K562 (cell line): ENCODE measurements around the gene ALDOB. TPM values are rescaled to one million over a fixed set of nuclear protein-coding genes. Genes with fewer than 3 reads are reported as not detected.

Experiments
- EP300 ChIP-seq: IDR thresholded peaks from 2 replicates; pipeline ENCODE4 v1.6.1; 2012; ENCODE audit warnings: low read length, improper control_type of control experiment
- ETV5 ChIP-seq: sonication (generic); formaldehyde crosslinking; IDR thresholded peaks from 2 replicates; pipeline ENCODE4 v1.4.0; 2020; ENCODE audit warnings: low read depth, mild to moderate bottlenecking, missing genetic modification reagents
- FOXP1 ChIP-seq: sonication (generic); formaldehyde crosslinking; IDR thresholded peaks from 2 replicates; pipeline ENCODE4 v1.8.0; 2022; ENCODE audit warnings: mild to moderate bottlenecking, missing genetic modification reagents
- HNRNPUL1 ChIP-seq: fragments of 200-400 bp; formaldehyde crosslinking; IDR thresholded peaks from 2 replicates; pipeline ENCODE4 v1.6.1; 2017; ENCODE audit warnings: low read length
- MAZ ChIP-seq, 2 experiments: fragments of 450-650 bp in 1 of 2; sonication (generic) in 1 of 2; formaldehyde crosslinking; IDR thresholded peaks in 1 of 2; conservative IDR thresholded peaks in 1 of 2; 2 replicates each; pipeline versions ENCODE4 v1.4.0 to v1.5.0; 2020; ENCODE audit warnings: mild to moderate bottlenecking in 1 of 2, missing genetic modification reagents in 1 of 2
- MED1 ChIP-seq: sonication (generic); formaldehyde crosslinking; IDR thresholded peaks from 2 replicates; pipeline ENCODE4 v1.8.1; 2023; ENCODE audit warnings: missing genetic modification reagents, borderline replicate concordance
- NCOA1 ChIP-seq: fragments of 450-650 bp; IDR thresholded peaks from 2 replicates; pipeline ENCODE4 v1.6.1; 2016; ENCODE audit warnings: low read depth
- POLR3A ChIP-seq: IDR thresholded peaks from 2 replicates; pipeline ENCODE4 v1.6.1; 2011; ENCODE audit warnings: borderline replicate concordance, mild to moderate bottlenecking, moderate library complexity; ENCODE audit not compliant: insufficient read length, insufficient read depth; ENCODE audit errors: extremely low read depth
- RBFOX2 ChIP-seq: fragments of 200-400 bp; formaldehyde crosslinking; IDR thresholded peaks from 2 replicates; pipeline ENCODE4 v1.6.1; 2017; ENCODE audit warnings: low read depth, mild to moderate bottlenecking, low read length, moderate library complexity
- RBM14 ChIP-seq: fragments of 200-400 bp; formaldehyde crosslinking; IDR thresholded peaks from 2 replicates; pipeline ENCODE4 v1.6.1; 2018; ENCODE audit warnings: low read depth, mild to moderate bottlenecking, low read length, moderate library complexity, borderline replicate concordance; ENCODE audit not compliant: insufficient read depth
- RBM22 ChIP-seq: fragments of 200-400 bp; formaldehyde crosslinking; IDR thresholded peaks from 2 replicates; pipeline ENCODE4 v1.6.1; 2018; ENCODE audit warnings: low read length, low read depth; ENCODE audit not compliant: poor library complexity, severe bottlenecking
- RUNX1 ChIP-seq: sonication (generic); IDR thresholded peaks from 2 replicates; pipeline ENCODE4 v1.6.1; 2016; ENCODE audit warnings: antibody characterized with exemption, low read depth
- SETDB1 ChIP-seq: IDR thresholded peaks from one replicate; pipeline ENCODE4 v1.6.1; 2012; ENCODE audit warnings: low read length, control low read depth, inconsistent platforms
- SMARCA5 ChIP-seq: fragments of 450-650 bp; IDR thresholded peaks from 2 replicates; pipeline ENCODE4 v1.6.1; 2016
- YY1 ChIP-seq, 3 experiments: IDR thresholded peaks; 2 replicates each; pipeline ENCODE4 v1.6.1; 2011; ENCODE audit warnings: low read length in 2 of 3, mild to moderate bottlenecking in 2 of 3, moderate library complexity in 2 of 3, borderline replicate concordance in 1 of 3, control low read depth in 1 of 3, low read depth in 1 of 3; ENCODE audit not compliant: insufficient read depth in 3 of 3, insufficient replicate concordance in 2 of 3, control insufficient read depth in 1 of 3, insufficient read length in 1 of 3; ENCODE audit errors: extremely low read depth in 1 of 3
- ZKSCAN8 ChIP-seq: fragments of 200-800 bp; sonication (Bioruptor generic); IDR thresholded peaks from 2 replicates; pipeline ENCODE4 v1.6.1; 2016; ENCODE audit warnings: missing genetic modification characterization, missing compliant biosample characterization
- ZNF24 ChIP-seq: fragments of 450-650 bp; IDR thresholded peaks from 2 replicates; pipeline ENCODE4 v1.6.1; 2016
- ZNF41 ChIP-seq: fragments of 250-450 bp; sonication (Bioruptor Pico); conservative IDR thresholded peaks from 2 replicates; pipeline ENCODE4 v1.4.0; 2020; ENCODE audit warnings: mild to moderate bottlenecking
- ZNF445 ChIP-seq: fragments of 250-450 bp; sonication (Bioruptor Pico); IDR thresholded peaks from 2 replicates; pipeline ENCODE4 v1.4.0; 2020; ENCODE audit warnings: low read depth, mild to moderate bottlenecking, moderate library complexity
- ZNF583 ChIP-seq: fragments of 250-450 bp; sonication (Bioruptor Pico); IDR thresholded peaks from 2 replicates; pipeline ENCODE4 v1.4.0; 2020
- ZNF699 ChIP-seq: fragments of 250-450 bp; sonication (Bioruptor Pico); IDR thresholded peaks from 2 replicates; pipeline ENCODE4 v1.8.0; 2021; ENCODE audit warnings: mild to moderate bottlenecking, moderate library complexity; ENCODE audit not compliant: insufficient replicate concordance
- ZNF830 ChIP-seq: fragments of 250-450 bp; sonication (Bioruptor Pico); IDR thresholded peaks from 2 replicates; pipeline ENCODE4 v1.5.0; 2021; ENCODE audit warnings: mild to moderate bottlenecking
- ZSCAN32 ChIP-seq: fragments of 450-650 bp; formaldehyde crosslinking; IDR thresholded peaks from 2 replicates; pipeline ENCODE4 v1.4.0; 2020; ENCODE audit warnings: mild to moderate bottlenecking, moderate library complexity
- polyA plus RNA-seq, 8 experiments: library from polyadenylated mRNA; depleted of rRNA in 4 of 8; stranded (reverse) in 5 of 8; unstranded in 3 of 8; fragments of >200 nt; fragmentation: Nextera tagmentation in 2 of 8; fragmentation: Illumina TruSeq in 1 of 8; extraction: Ambion mirVana in 2 of 8; extraction: Trizol in 1 of 8; gene quantifications; 2 replicates each; pipeline versions ENCODE4 v1.2.1 to v1.2.3, GENCODE V29; 2011 to 2014; ENCODE audit warnings: inconsistent platforms in 1 of 8, missing spikeins in 1 of 8
- total RNA-seq, 7 experiments: library from RNA; depleted of rRNA in 6 of 7; stranded (reverse); fragments of >200 nt in 6 of 7; fragmentation: Illumina TruSeq in 2 of 7; extraction: Trizol in 2 of 7; gene quantifications; 2 replicates each; pipeline versions ENCODE4 v1.2.1 to v1.2.3, GENCODE V29; 2011 to 2021; ENCODE audit warnings: low replicate concordance in 1 of 7
- TF ChIP-seq, protein P1 (sequence below): fragments of 250-450 bp; sonication (Bioruptor Pico); IDR thresholded peaks from 2 replicates; pipeline ENCODE4 v1.9.0; 2021; ENCODE audit warnings: mild to moderate bottlenecking, inconsistent platforms
- TF ChIP-seq, protein P2 (sequence below): fragments of 200-800 bp; sonication (Bioruptor generic); IDR thresholded peaks from 2 replicates; pipeline ENCODE4 v1.6.1; 2017; ENCODE audit warnings: missing genetic modification characterization, missing compliant biosample characterization

ALDOB gene
- total and polyA plus RNA-seq, 9 of the 15 experiments (the other 6 are each of a cell fraction or from before 2014, with no cell fraction given), result 0.80 TPM; not detected in 8

- TF ChIP-seq, protein P1, sequence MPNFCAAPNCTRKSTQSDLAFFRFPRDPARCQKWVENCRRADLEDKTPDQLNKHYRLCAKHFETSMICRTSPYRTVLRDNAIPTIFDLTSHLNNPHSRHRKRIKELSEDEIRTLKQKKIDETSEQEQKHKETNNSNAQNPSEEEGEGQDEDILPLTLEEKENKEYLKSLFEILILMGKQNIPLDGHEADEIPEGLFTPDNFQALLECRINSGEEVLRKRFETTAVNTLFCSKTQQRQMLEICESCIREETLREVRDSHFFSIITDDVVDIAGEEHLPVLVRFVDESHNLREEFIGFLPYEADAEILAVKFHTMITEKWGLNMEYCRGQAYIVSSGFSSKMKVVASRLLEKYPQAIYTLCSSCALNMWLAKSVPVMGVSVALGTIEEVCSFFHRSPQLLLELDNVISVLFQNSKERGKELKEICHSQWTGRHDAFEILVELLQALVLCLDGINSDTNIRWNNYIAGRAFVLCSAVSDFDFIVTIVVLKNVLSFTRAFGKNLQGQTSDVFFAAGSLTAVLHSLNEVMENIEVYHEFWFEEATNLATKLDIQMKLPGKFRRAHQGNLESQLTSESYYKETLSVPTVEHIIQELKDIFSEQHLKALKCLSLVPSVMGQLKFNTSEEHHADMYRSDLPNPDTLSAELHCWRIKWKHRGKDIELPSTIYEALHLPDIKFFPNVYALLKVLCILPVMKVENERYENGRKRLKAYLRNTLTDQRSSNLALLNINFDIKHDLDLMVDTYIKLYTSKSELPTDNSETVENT (CRISPR knock-in tag), result peak; percentile 34; the same call in 1 of the 2 replicates
- TF ChIP-seq ZNF583 (CRISPR knock-in tag), result no peak
- peak in 1 of 2 experiments; percentile 22; a peak in 2 of 4 replicates for TF ChIP-seq MAZ (CRISPR knock-in tag; conservative IDR thresholded peaks at IDR 0.05 in 1 of 2, IDR thresholded peaks at IDR 0.05 in 1 of 2)
- peak; percentile 74 to 97 (median 94) for TF ChIP-seq YY1 (IDR thresholded peaks at IDR 0.05; ENCODE audit: borderline replicate concordance in 1 of 3, control insufficient read depth in 1 of 3, extremely low read depth in 1 of 3, insufficient read depth in 3 of 3, insufficient read length in 1 of 3, insufficient replicate concordance in 2 of 3, low read depth in 1 of 3, low read length in 2 of 3)
- TF ChIP-seq ETV5 (CRISPR knock-in tag), result no peak
- TF ChIP-seq MED1, result no peak
- peak; percentile 94 for TF ChIP-seq RBFOX2
- no peak for TF ChIP-seq NCOA1
- no peak for TF ChIP-seq ZNF24
- TF ChIP-seq POLR3A, result no peak
- no peak for TF ChIP-seq ZNF699 (CRISPR knock-in tag)
- TF ChIP-seq, protein P2, sequence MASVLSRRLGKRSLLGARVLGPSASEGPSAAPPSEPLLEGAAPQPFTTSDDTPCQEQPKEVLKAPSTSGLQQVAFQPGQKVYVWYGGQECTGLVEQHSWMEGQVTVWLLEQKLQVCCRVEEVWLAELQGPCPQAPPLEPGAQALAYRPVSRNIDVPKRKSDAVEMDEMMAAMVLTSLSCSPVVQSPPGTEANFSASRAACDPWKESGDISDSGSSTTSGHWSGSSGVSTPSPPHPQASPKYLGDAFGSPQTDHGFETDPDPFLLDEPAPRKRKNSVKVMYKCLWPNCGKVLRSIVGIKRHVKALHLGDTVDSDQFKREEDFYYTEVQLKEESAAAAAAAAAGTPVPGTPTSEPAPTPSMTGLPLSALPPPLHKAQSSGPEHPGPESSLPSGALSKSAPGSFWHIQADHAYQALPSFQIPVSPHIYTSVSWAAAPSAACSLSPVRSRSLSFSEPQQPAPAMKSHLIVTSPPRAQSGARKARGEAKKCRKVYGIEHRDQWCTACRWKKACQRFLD (CRISPR knock-in tag), result no peak; the same call in 1 of the 2 replicates
- no peak for TF ChIP-seq RBM14
- no peak for TF ChIP-seq HNRNPUL1
- no peak for TF ChIP-seq ZNF445 (CRISPR knock-in tag)
- no peak for TF ChIP-seq ZNF41 (CRISPR knock-in tag)
- TF ChIP-seq ZKSCAN8 (CRISPR knock-in tag), result no peak
- TF ChIP-seq SETDB1, result no peak
- no peak for TF ChIP-seq RBM22
- no peak for TF ChIP-seq ZSCAN32 (CRISPR knock-in tag)
- no peak for TF ChIP-seq SMARCA5
- TF ChIP-seq EP300, result no peak
- TF ChIP-seq RUNX1, result no peak
- TF ChIP-seq FOXP1 (CRISPR knock-in tag), result 0 out of 2 replicates have a peak, but pooled peaks have one; percentile 18
- TF ChIP-seq ZNF830 (CRISPR knock-in tag), result no peak
Observed at GRCh38 chr9:101398068-101398929, 37.3 kb downstream of the ALDOB start, which contains the start of the genes MRPL50 and ZNF189 (continued).
